Cardiac fibroblast (primary cell): Measurements from ENCODE around the gene RFESD.

Source experiments
- DNase-seq, 2 donors: peaks; one replicate each; pipeline versions ENCODE4 v3.0.0 to v3.0.0-alpha.2; 2010; ENCODE audit warnings: low read depth in 2 of 2
- H3K4me3 ChIP-seq, 2 donors: replicated peaks in 1 of 2; 1 replicate in 1 of 2; 2 replicates in 1 of 2; pipeline ENCODE4 v1.5.1; 2011; ENCODE audit warnings: low read depth in 2 of 2, low read length in 2 of 2, mild to moderate bottlenecking in 2 of 2, moderate library complexity in 1 of 2
- TF ChIP-seq, protein P1 (sequence below): IDR thresholded peaks from one replicate; pipeline ENCODE4 v1.5.1; 2011; ENCODE audit warnings: low read depth, mild to moderate bottlenecking, low read length, inconsistent platforms

The RFESD gene

DNA sequence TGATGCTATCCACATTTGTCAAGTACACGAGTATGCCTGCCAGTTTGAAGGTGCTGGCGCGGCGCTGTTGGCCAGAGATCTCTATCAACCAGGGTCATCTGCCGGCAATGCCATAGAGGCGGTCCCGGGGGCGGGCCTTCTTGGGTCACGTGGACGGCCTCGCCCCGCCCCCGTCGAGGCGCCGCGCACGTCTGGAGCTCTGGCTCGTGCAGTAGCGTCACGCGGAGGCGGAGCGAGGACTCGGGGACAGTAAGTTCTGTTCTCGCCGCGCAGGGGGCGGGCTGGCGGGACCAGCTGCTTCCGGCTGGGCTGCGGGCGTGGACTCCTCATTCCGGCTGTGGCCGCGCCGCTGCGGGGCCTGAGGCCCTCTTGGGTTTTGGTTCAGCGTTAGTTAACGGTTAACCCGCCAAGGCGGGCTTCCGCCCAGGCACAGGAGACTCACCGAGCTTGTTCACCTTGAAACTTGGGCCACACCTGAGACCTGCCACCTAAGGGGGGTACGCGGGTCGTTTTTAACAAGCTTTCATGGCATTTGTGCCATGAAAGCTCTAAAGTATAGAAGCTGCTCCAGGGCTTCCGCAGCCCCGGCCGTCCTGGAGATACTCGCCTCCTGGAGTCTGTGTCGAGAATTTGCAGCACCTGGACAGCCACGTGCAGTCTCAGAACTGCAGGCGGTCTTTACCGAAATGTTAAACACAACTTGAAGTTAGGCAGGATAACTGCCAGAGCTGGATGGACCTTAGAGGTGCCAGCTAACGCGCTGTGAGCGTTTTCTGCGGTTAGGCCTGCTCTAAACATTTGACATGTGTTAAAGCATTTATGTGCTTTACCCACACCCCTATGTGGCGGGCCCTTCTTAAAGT lies at the start of gene RFESD:
Gene RFESD (plus strand): TSS at position 209 of the 863 bp plus-strand sequence. CDS start 5,495 bp downstream, outside the sequence.
- TF ChIP-seq, protein P1, sequence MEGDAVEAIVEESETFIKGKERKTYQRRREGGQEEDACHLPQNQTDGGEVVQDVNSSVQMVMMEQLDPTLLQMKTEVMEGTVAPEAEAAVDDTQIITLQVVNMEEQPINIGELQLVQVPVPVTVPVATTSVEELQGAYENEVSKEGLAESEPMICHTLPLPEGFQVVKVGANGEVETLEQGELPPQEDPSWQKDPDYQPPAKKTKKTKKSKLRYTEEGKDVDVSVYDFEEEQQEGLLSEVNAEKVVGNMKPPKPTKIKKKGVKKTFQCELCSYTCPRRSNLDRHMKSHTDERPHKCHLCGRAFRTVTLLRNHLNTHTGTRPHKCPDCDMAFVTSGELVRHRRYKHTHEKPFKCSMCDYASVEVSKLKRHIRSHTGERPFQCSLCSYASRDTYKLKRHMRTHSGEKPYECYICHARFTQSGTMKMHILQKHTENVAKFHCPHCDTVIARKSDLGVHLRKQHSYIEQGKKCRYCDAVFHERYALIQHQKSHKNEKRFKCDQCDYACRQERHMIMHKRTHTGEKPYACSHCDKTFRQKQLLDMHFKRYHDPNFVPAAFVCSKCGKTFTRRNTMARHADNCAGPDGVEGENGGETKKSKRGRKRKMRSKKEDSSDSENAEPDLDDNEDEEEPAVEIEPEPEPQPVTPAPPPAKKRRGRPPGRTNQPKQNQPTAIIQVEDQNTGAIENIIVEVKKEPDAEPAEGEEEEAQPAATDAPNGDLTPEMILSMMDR: peak; percentile 21

DNA sequence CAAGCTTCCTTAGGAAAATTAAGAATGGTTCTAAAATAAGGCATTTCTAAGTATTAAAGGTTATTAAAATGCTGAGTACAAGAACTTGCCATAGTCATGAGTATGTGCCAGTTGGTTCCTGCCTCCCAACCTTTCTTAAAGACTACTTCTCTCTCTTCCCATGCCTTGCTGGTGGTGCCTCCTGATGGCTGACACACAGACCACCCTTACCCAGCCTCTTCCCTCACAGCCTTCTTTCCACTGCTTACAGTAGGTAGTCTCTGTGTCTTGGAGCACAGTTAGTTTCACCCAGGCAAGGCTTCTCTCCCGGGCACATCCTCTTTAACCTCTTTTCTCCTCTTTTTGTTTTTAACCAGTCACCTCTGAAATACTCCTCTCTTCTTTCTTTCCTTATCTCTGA lies 47.3 kb upstream of the RFESD start:
- TF ChIP-seq, protein P1: no peak
- no peak overlapping the region for H3K4me3 ChIP-seq
- DNase-seq: no peak

More for the DNA sequence above, at the start of gene RFESD:
- peak; percentile 96 for DNase-seq
- peak within 1 kb of the TSS; percentile 47 to 49 for H3K4me3 ChIP-seq

DNA sequence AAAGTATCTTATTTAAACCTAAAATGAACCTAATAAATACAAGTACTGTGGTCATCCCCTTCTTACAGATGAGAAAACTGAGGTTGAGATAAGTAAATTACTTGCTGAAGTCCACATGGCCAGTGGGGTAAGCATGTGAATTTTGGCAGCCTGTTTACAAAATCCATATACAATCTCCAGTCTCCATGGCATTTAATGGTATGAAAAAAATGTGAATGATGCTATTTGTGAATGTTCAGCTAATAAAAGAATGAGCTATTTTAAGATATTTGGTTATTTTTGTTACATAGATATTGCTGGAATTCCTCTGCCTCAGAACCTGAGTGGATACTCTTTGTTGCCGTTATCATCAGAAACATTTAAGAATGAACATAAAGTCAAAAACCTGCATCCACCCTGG lies 46.0 kb upstream of the RFESD start:
- no peak overlapping the region for H3K4me3 ChIP-seq
- DNase-seq: peak; percentile 43 to 64
- TF ChIP-seq, protein P1: no peak

DNA sequence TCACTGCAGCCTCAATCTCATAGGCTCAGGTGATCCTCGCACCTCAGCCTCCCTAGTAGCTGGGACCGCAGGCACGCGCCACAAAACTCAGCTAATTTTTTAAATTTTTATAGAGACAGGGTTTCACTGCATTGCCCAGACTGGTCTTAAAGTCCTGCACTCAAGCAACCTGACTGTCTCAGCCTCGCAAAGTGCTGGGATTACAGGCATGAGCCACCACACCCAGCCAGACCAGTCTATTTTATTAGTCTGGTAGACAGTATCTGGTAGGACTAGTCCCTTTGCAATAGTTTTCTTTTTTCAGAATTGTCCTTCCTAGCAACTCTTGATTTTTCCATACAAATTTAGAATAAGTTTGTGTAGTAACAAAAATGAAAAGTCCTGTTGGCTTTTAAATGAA lies 40.8 kb upstream of the RFESD start:
- DNase-seq: no peak
- no peak overlapping the region for H3K4me3 ChIP-seq
- TF ChIP-seq, protein P1: no peak

DNA sequence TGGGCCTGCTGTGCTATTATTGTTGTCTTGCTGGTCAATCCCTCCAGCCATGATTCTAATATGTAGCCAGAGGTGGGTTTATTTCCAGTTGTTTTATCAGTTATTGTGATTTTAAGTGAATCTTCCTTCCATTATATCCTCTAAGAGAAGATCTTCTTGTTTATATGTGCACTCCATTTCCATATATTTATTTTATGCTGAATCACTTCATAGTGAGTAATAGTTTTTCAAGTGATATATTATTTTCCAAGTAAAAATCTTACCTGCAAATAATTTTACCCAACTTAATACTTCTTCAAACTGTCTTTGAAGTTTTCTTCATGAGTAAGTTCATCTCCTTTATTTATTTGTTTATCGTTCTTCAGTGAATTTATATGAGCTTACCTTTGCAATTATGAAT lies 40.2 kb upstream of the RFESD start:
- H3K4me3 ChIP-seq: no peak overlapping the region
- DNase-seq: no peak
- TF ChIP-seq, protein P1: no peak

DNA sequence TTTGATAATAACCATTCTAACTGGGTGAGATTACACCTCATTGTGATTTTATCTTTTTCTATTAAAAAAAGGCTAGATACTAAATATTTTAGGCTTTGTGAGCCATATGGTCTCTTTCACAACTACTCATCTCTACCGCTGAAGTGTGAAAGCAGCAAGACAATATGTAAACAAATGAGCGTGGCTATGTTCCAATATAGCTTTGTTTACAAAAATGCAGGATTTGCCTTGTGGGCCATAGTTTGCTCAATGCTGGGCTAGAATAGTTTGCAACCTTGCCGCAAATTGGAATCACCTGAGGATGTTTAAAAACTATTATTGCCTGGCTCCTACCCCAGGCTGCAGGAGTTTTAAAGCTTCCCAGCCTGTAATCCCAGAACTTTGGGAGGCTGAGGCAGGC lies 36.9 kb upstream of the RFESD start:
- no peak for DNase-seq
- TF ChIP-seq, protein P1: no peak

More for the DNA sequence above, 36.9 kb upstream of the RFESD start:
- H3K4me3 ChIP-seq: no peak overlapping the region
